Ishikawa (cell line): ENCODE data around the gene CNN2.

ENCODE experiments used
- CEBPB ChIP-seq: IDR thresholded peaks from 2 replicates; pipeline ENCODE4 v1.6.1; 2012
- CREB1 ChIP-seq: IDR thresholded peaks from 2 replicates; pipeline ENCODE4 v1.6.1; 2012; ENCODE audit warnings: low read depth
- EGR1 ChIP-seq: IDR thresholded peaks from 2 replicates; pipeline ENCODE4 v1.6.1; 2012
- EP300 ChIP-seq: IDR thresholded peaks from 2 replicates; pipeline ENCODE4 v1.6.1; 2012; ENCODE audit warnings: borderline replicate concordance
- FOXM1 ChIP-seq: IDR thresholded peaks from 2 replicates; pipeline ENCODE4 v1.6.1; 2012; ENCODE audit warnings: low read depth, borderline replicate concordance
- NFIC ChIP-seq: IDR thresholded peaks from 2 replicates; pipeline ENCODE4 v1.6.1; 2012
- RAD21 ChIP-seq: IDR thresholded peaks from 2 replicates; pipeline ENCODE4 v1.6.1; 2012; ENCODE audit warnings: low read depth
- TAF1 ChIP-seq: IDR thresholded peaks from 2 replicates; pipeline ENCODE4 v1.6.1; 2012; ENCODE audit warnings: low read depth, mild to moderate bottlenecking
- TCF12 ChIP-seq: IDR thresholded peaks from 2 replicates; pipeline ENCODE4 v1.6.1; 2012; ENCODE audit warnings: low read depth
- TEAD4 ChIP-seq: IDR thresholded peaks from 2 replicates; pipeline ENCODE4 v1.6.1; 2012
- USF1 ChIP-seq: IDR thresholded peaks from 2 replicates; pipeline ENCODE4 v1.6.1; 2012
- YY1 ChIP-seq: IDR thresholded peaks from 2 replicates; pipeline ENCODE4 v1.6.1; 2012; ENCODE audit warnings: low read depth
- ZBTB7A ChIP-seq: IDR thresholded peaks from 2 replicates; pipeline ENCODE4 v1.6.1; 2012; ENCODE audit warnings: low read depth
- TF ChIP-seq, protein P1 (sequence below): IDR thresholded peaks from 2 replicates; pipeline ENCODE4 v1.6.1; 2012
- TF ChIP-seq, protein P2 (sequence below): IDR thresholded peaks from 2 replicates; pipeline ENCODE4 v1.6.1; 2012; ENCODE audit warnings: low read depth, mild to moderate bottlenecking

Gene CNN2

DNA sequence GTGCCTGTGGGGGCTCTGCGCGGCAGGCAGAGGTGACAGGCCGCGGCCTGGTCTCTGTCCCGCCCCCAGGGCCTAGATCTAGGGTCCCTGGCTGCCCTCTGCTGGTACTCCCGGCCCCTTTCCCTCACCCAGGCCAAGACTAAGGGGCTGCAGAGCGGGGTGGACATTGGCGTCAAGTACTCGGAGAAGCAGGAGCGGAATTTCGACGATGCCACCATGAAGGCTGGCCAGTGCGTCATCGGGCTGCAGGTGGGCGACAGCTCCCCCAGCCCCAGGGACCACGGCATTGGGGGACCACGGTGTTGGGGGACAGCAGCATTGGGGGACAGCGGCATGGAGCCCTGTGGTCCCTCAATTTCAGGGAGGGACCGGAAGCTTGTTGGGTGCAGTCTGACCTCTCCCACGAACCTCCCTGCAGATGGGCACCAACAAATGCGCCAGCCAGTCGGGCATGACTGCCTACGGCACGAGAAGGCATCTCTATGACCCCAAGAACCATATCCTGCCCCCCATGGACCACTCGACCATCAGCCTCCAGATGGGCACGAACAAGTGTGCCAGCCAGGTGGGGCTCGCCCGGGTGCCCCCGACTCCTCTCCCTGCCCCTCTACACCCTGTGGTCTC, 9.7 kb downstream of the CNN2 start:
- TF ChIP-seq RAD21 (no peak), FOXM1 (no peak), NFIC (no peak), CREB1 (no peak), YY1 (no peak), EGR1 (no peak)

- no peak for TF ChIP-seq YY1
- no peak for TF ChIP-seq TAF1
- no peak for TF ChIP-seq EGR1
- no peak for TF ChIP-seq CREB1
- no peak for TF ChIP-seq TCF12
- TF ChIP-seq ZBTB7A = no peak
- no peak for TF ChIP-seq FOXM1
- TF ChIP-seq RAD21 = no peak
- TF ChIP-seq EP300 = no peak
- TF ChIP-seq, protein P1, sequence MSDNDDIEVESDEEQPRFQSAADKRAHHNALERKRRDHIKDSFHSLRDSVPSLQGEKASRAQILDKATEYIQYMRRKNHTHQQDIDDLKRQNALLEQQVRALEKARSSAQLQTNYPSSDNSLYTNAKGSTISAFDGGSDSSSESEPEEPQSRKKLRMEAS = no peak
- TF ChIP-seq CEBPB = no peak
- TF ChIP-seq NFIC = no peak
- TF ChIP-seq, protein P2, sequence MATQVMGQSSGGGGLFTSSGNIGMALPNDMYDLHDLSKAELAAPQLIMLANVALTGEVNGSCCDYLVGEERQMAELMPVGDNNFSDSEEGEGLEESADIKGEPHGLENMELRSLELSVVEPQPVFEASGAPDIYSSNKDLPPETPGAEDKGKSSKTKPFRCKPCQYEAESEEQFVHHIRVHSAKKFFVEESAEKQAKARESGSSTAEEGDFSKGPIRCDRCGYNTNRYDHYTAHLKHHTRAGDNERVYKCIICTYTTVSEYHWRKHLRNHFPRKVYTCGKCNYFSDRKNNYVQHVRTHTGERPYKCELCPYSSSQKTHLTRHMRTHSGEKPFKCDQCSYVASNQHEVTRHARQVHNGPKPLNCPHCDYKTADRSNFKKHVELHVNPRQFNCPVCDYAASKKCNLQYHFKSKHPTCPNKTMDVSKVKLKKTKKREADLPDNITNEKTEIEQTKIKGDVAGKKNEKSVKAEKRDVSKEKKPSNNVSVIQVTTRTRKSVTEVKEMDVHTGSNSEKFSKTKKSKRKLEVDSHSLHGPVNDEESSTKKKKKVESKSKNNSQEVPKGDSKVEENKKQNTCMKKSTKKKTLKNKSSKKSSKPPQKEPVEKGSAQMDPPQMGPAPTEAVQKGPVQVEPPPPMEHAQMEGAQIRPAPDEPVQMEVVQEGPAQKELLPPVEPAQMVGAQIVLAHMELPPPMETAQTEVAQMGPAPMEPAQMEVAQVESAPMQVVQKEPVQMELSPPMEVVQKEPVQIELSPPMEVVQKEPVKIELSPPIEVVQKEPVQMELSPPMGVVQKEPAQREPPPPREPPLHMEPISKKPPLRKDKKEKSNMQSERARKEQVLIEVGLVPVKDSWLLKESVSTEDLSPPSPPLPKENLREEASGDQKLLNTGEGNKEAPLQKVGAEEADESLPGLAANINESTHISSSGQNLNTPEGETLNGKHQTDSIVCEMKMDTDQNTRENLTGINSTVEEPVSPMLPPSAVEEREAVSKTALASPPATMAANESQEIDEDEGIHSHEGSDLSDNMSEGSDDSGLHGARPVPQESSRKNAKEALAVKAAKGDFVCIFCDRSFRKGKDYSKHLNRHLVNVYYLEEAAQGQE = no peak
- no peak for TF ChIP-seq TEAD4
- no peak for TF ChIP-seq USF1
Measured at GRCh38 chr19:1037621-1038064, 11.2 kb downstream of the CNN2 start.

DNA sequence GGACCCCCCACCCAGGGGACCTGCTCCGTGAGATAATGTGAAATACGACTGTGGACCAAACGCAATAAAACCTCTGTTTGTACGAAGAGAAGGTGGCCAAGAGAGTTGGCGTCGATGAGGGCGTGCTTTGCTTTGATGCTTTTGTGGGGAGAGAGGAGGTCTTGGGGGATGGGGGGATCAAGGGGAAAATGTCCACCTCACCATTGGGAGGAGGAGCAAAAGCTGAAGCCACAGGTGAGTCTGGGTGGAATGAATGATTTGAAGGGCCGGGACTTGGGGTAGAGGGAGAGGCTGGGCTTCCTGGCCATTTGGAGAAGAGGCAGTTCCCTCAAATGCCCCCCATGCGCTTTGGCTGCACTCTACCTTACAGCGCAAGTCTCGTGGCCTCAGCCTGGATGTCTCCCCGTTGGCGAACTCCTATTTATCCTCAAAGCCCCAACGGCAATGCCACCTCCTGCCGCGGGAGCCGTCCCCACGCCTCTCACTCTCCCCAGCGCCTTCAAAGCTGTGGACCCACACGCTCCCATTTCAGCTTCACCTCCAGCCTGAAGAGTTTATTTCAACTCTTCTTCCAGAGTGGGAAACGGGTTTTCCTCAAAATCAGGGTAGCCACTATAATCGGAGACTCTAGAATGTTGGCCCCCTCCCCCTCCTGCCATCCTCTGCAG, 12.7 kb downstream of the CNN2 start:
- TF ChIP-seq EGR1 (no peak), TCF12 (no peak), YY1 (no peak), CREB1 (no peak), EP300 (no peak), TAF1 (no peak), USF1 (no peak), RAD21 (no peak), TEAD4 (no peak), ZBTB7A (no peak), FOXM1 (no peak), CEBPB (no peak)
- TF ChIP-seq, protein P2 = no peak
- TF ChIP-seq, protein P1 = no peak

GRCh38 chr19:1039646-1040475, 13.5 kb downstream of the CNN2 start, which contains the start of gene ABCA7:
Gene ABCA7 (plus strand): TSS chr19:1040107. CDS start chr19:1041362, 1,255 bp downstream.
- no peak for TF ChIP-seq FOXM1
- TF ChIP-seq EP300 = no peak
- TF ChIP-seq USF1 = no peak; the same call in 1 of the 2 replicates
- no peak for TF ChIP-seq CEBPB
- no peak for TF ChIP-seq TEAD4
- TF ChIP-seq, protein P2 = no peak
- TF ChIP-seq, protein P1 = peak; percentile 82
- TF ChIP-seq ZBTB7A = no peak; the same call in 1 of the 2 replicates
- no peak for TF ChIP-seq RAD21
- TF ChIP-seq TCF12 = peak; percentile 51
- TF ChIP-seq YY1 = 0 out of 2 replicates have a peak, but pooled peaks have one; percentile 7
- TF ChIP-seq CREB1 = peak; percentile 36; the same call in 1 of the 2 replicates
- TF ChIP-seq NFIC = no peak
- no peak for TF ChIP-seq EGR1
- TF ChIP-seq TAF1 = peak; percentile 42
